Measurements from ENCODE around the gene RBFOX2.

Gene RBFOX2

GRCh38 chr22:35921044-35921443, 107.6 kb downstream of the RBFOX2 start:
- no peak for DNase-seq

- no peak for DNase-seq
These were observed 109.6 kb downstream of the RBFOX2 start for GRCh38 chr22:35919002-35919542.

- no peak for DNase-seq
These were observed 110.2 kb downstream of the RBFOX2 start for GRCh38 chr22:35918456-35918855.

- DNase-seq: no peak
These were observed 111.0 kb downstream of the RBFOX2 start for GRCh38 chr22:35917651-35918050.

- DNase-seq: no peak
These were observed 113.1 kb downstream of the RBFOX2 start for GRCh38 chr22:35915477-35916013.

GRCh38 chr22:35914665-35915476, 113.8 kb downstream of the RBFOX2 start:
- DNase-seq: no peak

GRCh38 chr22:35914357-35914664, 114.3 kb downstream of the RBFOX2 start:
- no peak for DNase-seq

- no peak for DNase-seq
These were observed 114.7 kb downstream of the RBFOX2 start for GRCh38 chr22:35913925-35914324.

- no peak for DNase-seq
These were observed 116.0 kb downstream of the RBFOX2 start for GRCh38 chr22:35912658-35913057.

GRCh38 chr22:35911877-35912276, 116.7 kb downstream of the RBFOX2 start:
- DNase-seq: no peak

- no peak for DNase-seq
These were observed 117.7 kb downstream of the RBFOX2 start for GRCh38 chr22:35910926-35911325.

GRCh38 chr22:35910003-35910769, 118.4 kb downstream of the RBFOX2 start:
- no peak for DNase-seq

GRCh38 chr22:35905894-35906293, 122.7 kb downstream of the RBFOX2 start:
- DNase-seq: no peak

GRCh38 chr22:35904752-35905151, 123.9 kb downstream of the RBFOX2 start:
- no peak for DNase-seq

GRCh38 chr22:35904336-35904692, 124.3 kb downstream of the RBFOX2 start:
- no peak for DNase-seq

- DNase-seq: no peak
These were observed 124.9 kb downstream of the RBFOX2 start for GRCh38 chr22:35903571-35904335.

- DNase-seq: no peak
These were observed 128.0 kb downstream of the RBFOX2 start for GRCh38 chr22:35900483-35901168.

- no peak for DNase-seq
These were observed 128.9 kb downstream of the RBFOX2 start for GRCh38 chr22:35899736-35900135.

GRCh38 chr22:35896111-35896705, 132.4 kb downstream of the RBFOX2 start:
- DNase-seq: no peak

- no peak for DNase-seq
These were observed 133.5 kb downstream of the RBFOX2 start for GRCh38 chr22:35894937-35895708.

- no peak for DNase-seq
These were observed 134.2 kb downstream of the RBFOX2 start for GRCh38 chr22:35894464-35894878.

All from KG1 (cell line).